ENCODE results near the gene AGAP1. TPM values are rescaled to one million over a fixed set of nuclear protein-coding genes. Genes with fewer than 3 reads are reported as not detected.

Gene AGAP1
- total RNA-seq, 3 donors from 2014 or later (not counting 1 experiment from before 2014, with no cell fraction given): 42.0 to 56.4 (median 45.7) TPM

DNA sequence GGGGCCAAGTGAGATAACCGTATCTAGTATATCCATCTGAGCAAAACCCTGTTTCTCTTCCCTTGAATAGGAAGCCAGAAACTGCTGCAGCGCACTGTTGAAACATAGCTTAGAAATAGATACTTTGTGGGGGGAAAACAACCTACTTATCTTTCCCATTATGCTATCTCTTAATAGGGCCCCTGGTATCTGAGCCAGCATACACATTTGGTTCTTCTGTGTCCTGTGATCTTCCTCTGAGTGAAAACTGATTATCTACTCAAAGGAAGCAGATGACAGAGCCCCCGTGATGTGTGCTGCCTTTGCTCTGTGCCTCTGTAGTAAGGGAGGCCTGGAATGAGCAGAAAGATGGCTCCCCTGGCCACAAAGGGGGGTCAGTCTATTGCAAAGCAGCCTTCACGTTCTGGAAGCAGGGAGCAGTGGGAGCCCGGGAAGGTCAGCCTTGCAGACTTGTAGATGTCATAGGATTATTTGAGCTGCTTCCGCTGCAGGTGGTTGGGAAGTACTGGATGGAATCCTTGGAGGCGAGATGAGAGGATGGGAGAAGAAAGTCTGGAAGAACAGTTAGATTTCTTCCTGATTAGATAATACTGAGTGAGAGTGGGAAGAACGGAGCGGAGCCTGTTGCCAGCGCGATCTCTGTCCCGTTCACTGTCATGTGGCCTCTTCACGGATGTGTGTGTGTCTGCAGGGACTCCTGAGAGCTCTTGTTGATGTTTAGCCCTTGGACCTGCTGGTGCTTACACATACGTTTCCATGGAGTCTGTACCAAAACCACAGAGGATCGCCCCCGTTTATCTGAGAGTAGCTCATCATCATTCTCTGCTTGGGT, 150.1 kb downstream of the AGAP1 start:
- no peak overlapping the region for H3K4me3 Mint-ChIP-seq
- ATAC-seq (no peak), DNase-seq (no peak)
- no peaks in the 10 kb centered on the region for H3K4me1 Mint-ChIP-seq
- Histone ChIP-seq H3K4me1 (ENCODE audit: control insufficient read depth, insufficient read depth, low read length) (no peaks in the 10 kb centered on the region), H3K4me3 (ENCODE audit: low read length) (no peak overlapping the region), H3K27ac (ENCODE audit: low read length) (no peak overlapping the region), H3K9me3 (ENCODE audit: control insufficient read depth, insufficient read depth, low read length) (no peaks in the 10 kb centered on the region), H3K36me3 (ENCODE audit: control insufficient read depth, insufficient read depth, low read length) (no peaks in the 10 kb centered on the region), H3K27me3 (ENCODE audit: control insufficient read depth, insufficient read depth, low read length) (no peaks in the 10 kb centered on the region)
- intact Hi-C loops (cut with micrococcal nuclease): no loop called here
- H3K27ac Mint-ChIP-seq: no peak overlapping the region
- TF ChIP-seq, protein P1, sequence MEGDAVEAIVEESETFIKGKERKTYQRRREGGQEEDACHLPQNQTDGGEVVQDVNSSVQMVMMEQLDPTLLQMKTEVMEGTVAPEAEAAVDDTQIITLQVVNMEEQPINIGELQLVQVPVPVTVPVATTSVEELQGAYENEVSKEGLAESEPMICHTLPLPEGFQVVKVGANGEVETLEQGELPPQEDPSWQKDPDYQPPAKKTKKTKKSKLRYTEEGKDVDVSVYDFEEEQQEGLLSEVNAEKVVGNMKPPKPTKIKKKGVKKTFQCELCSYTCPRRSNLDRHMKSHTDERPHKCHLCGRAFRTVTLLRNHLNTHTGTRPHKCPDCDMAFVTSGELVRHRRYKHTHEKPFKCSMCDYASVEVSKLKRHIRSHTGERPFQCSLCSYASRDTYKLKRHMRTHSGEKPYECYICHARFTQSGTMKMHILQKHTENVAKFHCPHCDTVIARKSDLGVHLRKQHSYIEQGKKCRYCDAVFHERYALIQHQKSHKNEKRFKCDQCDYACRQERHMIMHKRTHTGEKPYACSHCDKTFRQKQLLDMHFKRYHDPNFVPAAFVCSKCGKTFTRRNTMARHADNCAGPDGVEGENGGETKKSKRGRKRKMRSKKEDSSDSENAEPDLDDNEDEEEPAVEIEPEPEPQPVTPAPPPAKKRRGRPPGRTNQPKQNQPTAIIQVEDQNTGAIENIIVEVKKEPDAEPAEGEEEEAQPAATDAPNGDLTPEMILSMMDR (IDR thresholded peaks at IDR 0.05): no peak
- no peaks in the 10 kb centered on the region for H3K36me3 Mint-ChIP-seq
- WGBS (ENCODE audit: insufficient coverage): 80% methylated on average over 15 of the region's 16 CpGs
- H3K27me3 Mint-ChIP-seq (ENCODE audit: low read depth in 2 of 2): peaks cover 17 to 36% of the 10 kb centered on the region in 2 donors
- no peaks in the 10 kb centered on the region for H3K9me3 Mint-ChIP-seq

DNA sequence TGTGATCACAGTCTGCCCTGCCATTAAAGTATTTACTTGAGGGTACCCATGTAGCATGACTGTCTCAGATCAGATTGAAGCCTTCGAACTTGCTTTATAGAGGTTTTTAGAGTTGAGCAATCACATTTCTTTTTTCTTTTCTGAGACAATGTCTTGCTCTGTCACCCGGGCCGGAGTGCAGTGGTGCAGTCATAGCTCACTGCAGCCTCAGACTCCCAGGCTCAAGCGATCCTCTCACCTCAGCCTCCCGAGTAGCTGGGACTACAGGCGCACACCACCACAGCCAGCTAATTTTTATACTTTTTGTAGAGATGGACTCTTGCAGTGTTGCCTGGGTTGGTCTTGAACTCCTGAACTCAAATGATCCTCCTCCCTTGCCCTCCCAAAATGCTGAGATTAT, 153.4 kb downstream of the AGAP1 start:
- TF ChIP-seq, protein P1 (IDR thresholded peaks at IDR 0.05): no peak
- Histone ChIP-seq H3K9me3 (ENCODE audit: control insufficient read depth, insufficient read depth, low read length) (no peaks in the 10 kb centered on the region), H3K4me3 (ENCODE audit: low read length) (no peak overlapping the region), H3K27me3 (ENCODE audit: control insufficient read depth, insufficient read depth, low read length) (no peaks in the 10 kb centered on the region), H3K27ac (ENCODE audit: low read length) (no peak overlapping the region), H3K36me3 (ENCODE audit: control insufficient read depth, insufficient read depth, low read length) (no peaks in the 10 kb centered on the region), H3K4me1 (ENCODE audit: control insufficient read depth, insufficient read depth, low read length) (no peaks in the 10 kb centered on the region)
- no peaks in the 10 kb centered on the region for H3K4me1 Mint-ChIP-seq
- H3K36me3 Mint-ChIP-seq: no peaks in the 10 kb centered on the region
- no peak overlapping the region for H3K27ac Mint-ChIP-seq
- H3K9me3 Mint-ChIP-seq: no peaks in the 10 kb centered on the region
- WGBS (ENCODE audit: insufficient coverage): 98% methylated on average over 5 of the region's 6 CpGs
- no peak overlapping the region for H3K4me3 Mint-ChIP-seq
- ATAC-seq (no peak), DNase-seq (no peak)
- intact Hi-C loops (cut with micrococcal nuclease): no loop called here
- H3K27me3 Mint-ChIP-seq (ENCODE audit: low read depth in 2 of 2): peaks cover 17 to 26% of the 10 kb centered on the region in 2 donors

- no peaks in the 10 kb centered on the region for H3K36me3 Mint-ChIP-seq
- Histone ChIP-seq H3K4me1 (ENCODE audit: control insufficient read depth, insufficient read depth, low read length) (no peaks in the 10 kb centered on the region), H3K27me3 (ENCODE audit: control insufficient read depth, insufficient read depth, low read length) (no peaks in the 10 kb centered on the region), H3K4me3 (ENCODE audit: low read length) (no peak overlapping the region), H3K27ac (ENCODE audit: low read length) (no peak overlapping the region), H3K9me3 (ENCODE audit: control insufficient read depth, insufficient read depth, low read length) (no peaks in the 10 kb centered on the region), H3K36me3 (ENCODE audit: control insufficient read depth, insufficient read depth, low read length) (no peaks in the 10 kb centered on the region)
- H3K4me3 Mint-ChIP-seq: no peak overlapping the region
- TF ChIP-seq, protein P1 (IDR thresholded peaks at IDR 0.05): no peak
- H3K27me3 Mint-ChIP-seq (ENCODE audit: low read depth in 2 of 2): peaks cover 13 to 20% of the 10 kb centered on the region in 2 donors
- WGBS (ENCODE audit: insufficient coverage): 49% methylated on average over 3 of the region's 3 CpGs
- intact Hi-C loops (cut with micrococcal nuclease): no loop called here
- no peak for ATAC-seq
- no peaks in the 10 kb centered on the region for H3K4me1 Mint-ChIP-seq
- no peak overlapping the region for H3K27ac Mint-ChIP-seq
- H3K9me3 Mint-ChIP-seq: no peaks in the 10 kb centered on the region
- DNase-seq: no peak
These were observed 154.0 kb downstream of the AGAP1 start for GRCh38 chr2:235647877-235648276.

Data from natural killer cell (primary cell).